Lower lobe of right lung (tissue), 2 donors: Measurements from ENCODE around the gene VWC2L. TPM values are rescaled to one million over a fixed set of nuclear protein-coding genes. Genes with fewer than 3 reads are reported as not detected.

Experiments used
- ATAC-seq, 2 donors: fragments of 200-7000 bp; cut with Tn5 transposase; one replicate each; pipeline ENCODE4 v1.9.1; 2020 to 2022; ENCODE audit warnings: mild to moderate bottlenecking in 2 of 2, moderate library complexity in 2 of 2
- DNase-seq: peaks from one replicate; pipeline ENCODE4 v3.0.0-alpha.2; 2020
- H3K27ac ChIP-seq: fragments of 200-600 bp; one replicate; pipeline ENCODE4 v1.8.0; 2022
- H3K27me3 ChIP-seq: fragments of 200-600 bp; one replicate; pipeline ENCODE4 v1.8.0; 2022; ENCODE audit warnings: low read depth
- H3K36me3 ChIP-seq: fragments of 200-600 bp; one replicate; pipeline ENCODE4 v1.8.0; 2022; ENCODE audit warnings: mild to moderate bottlenecking
- H3K4me1 ChIP-seq: fragments of 200-600 bp; one replicate; pipeline ENCODE4 v1.8.0; 2022
- H3K4me3 ChIP-seq: fragments of 200-600 bp; one replicate; pipeline ENCODE4 v1.8.0; 2022; ENCODE audit warnings: mild to moderate bottlenecking
- H3K9me3 ChIP-seq: fragments of 200-600 bp; one replicate; pipeline ENCODE4 v1.8.0; 2022
- intact Hi-C: fragments of 100-400 bp; cut with DNase I; formaldehyde crosslinking; loops from one replicate; pipeline ENCODE4 v1.11.0; 2022
- total RNA-seq: library from RNA; stranded (reverse); fragmentation: NEBNext Ultra II Directional; extraction: Animal tissue kit (Norgen Biotek cat#: 25700); gene quantifications from one replicate; pipeline ENCODE4 v1.2.1, GENCODE V29; 2021
- TF ChIP-seq, protein P1 (sequence below): fragments of 200-600 bp; IDR thresholded peaks from one replicate; pipeline ENCODE4 v1.8.0; 2022; ENCODE audit warnings: antibody characterized with exemption, mild to moderate bottlenecking
- donor health status: DM: no; HTN: yes; CAD: no; lungs with severe emphysema.

Gene VWC2L
- total RNA-seq, 1 donor from 2014 or later, result not detected

DNA sequence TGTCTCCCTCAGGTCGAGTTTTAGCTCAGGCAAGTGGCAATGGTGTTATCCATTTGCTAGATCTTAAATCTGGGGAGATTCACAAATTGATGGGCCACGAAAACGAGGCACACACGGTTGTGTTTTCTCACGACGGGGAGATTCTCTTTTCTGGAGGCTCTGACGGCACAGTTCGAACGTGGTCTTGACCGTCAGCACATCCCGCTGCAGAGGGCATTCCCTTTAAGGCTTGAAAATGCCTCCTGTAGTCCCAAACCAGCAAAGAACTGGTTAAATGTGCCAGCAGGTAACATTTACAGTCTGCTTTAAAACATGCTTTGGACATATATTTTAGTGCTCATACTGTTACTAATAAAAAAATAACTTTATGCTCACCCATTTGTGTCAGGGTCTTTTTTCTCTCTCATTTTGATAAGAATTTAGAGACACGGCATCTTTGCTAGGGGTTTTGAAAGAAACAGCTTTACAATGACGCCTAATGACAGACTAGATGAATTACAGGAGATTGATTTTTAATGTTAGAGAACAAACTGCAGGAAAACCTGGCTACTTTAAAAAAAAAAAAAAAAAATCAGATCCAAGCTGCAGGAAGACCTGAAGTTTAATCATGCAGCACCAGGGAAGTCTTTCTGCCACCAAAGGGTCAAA, 602 bp upstream of the VWC2L start:
- intact Hi-C loops, result no loop called here
- no peak overlapping the region for H3K4me3 ChIP-seq
- no peaks in the 10 kb centered on the region for H3K4me1 ChIP-seq
- no peaks in the 10 kb centered on the region for H3K9me3 ChIP-seq
- ATAC-seq, result no peak
- H3K36me3 ChIP-seq, result no peaks in the 10 kb centered on the region
- H3K27ac ChIP-seq, result no peak overlapping the region
- no peak for DNase-seq
- H3K27me3 ChIP-seq, result no peaks in the 10 kb centered on the region
- TF ChIP-seq, protein P1, sequence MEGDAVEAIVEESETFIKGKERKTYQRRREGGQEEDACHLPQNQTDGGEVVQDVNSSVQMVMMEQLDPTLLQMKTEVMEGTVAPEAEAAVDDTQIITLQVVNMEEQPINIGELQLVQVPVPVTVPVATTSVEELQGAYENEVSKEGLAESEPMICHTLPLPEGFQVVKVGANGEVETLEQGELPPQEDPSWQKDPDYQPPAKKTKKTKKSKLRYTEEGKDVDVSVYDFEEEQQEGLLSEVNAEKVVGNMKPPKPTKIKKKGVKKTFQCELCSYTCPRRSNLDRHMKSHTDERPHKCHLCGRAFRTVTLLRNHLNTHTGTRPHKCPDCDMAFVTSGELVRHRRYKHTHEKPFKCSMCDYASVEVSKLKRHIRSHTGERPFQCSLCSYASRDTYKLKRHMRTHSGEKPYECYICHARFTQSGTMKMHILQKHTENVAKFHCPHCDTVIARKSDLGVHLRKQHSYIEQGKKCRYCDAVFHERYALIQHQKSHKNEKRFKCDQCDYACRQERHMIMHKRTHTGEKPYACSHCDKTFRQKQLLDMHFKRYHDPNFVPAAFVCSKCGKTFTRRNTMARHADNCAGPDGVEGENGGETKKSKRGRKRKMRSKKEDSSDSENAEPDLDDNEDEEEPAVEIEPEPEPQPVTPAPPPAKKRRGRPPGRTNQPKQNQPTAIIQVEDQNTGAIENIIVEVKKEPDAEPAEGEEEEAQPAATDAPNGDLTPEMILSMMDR, result no peak

DNA sequence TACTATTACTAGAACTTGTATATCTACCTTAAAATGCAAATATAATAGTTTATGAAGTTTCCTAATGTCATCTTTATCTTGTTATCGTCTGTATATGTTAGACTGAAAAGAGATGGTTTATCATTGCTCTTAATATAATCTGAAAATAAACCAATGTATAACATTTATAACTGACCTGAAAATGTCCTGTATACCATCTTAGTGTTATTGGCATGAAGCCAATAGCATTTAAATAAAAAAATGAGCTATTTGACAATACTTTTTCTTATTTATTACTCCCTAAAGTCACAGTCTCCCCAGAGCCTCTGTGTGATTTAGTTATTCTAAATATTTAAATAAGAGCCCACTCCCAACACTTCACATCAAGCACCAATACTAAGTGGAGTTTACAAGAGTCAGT, 1.8 kb downstream of the VWC2L start:
- no peak overlapping the region for H3K27ac ChIP-seq
- ATAC-seq (no peak), DNase-seq (no peak)
- no peaks in the 10 kb centered on the region for H3K36me3 ChIP-seq
- no peaks in the 10 kb centered on the region for H3K9me3 ChIP-seq
- no peaks in the 10 kb centered on the region for H3K4me1 ChIP-seq
- no peak overlapping the region for H3K4me3 ChIP-seq
- intact Hi-C loops, result no loop called here
- H3K27me3 ChIP-seq, result no peaks in the 10 kb centered on the region
- TF ChIP-seq, protein P1, result no peak

DNA sequence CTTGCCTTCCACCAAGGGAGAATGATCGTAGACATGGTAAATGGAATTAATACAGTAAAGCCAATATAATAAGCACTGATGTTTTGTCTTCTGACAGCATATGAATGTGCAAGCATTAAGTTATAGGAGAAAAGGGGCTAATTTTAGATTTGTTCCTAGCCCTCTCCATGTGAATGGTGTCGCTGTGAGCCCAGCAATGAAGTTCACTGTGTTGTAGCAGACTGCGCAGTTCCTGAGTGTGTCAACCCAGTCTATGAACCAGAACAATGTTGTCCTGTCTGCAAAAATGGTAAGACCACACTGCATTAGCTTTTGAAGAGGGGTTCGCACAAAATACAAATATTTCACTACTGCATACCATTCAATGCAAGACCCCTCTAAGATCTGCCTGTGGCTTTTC, 25.6 kb downstream of the VWC2L start:
- TF ChIP-seq, protein P1, result no peak
- no peaks in the 10 kb centered on the region for H3K27me3 ChIP-seq
- no peaks in the 10 kb centered on the region for H3K36me3 ChIP-seq
- H3K4me3 ChIP-seq, result no peak overlapping the region
- H3K4me1 ChIP-seq, result no peaks in the 10 kb centered on the region
- no peak overlapping the region for H3K27ac ChIP-seq
- no peaks in the 10 kb centered on the region for H3K9me3 ChIP-seq
- intact Hi-C loops, result no loop called here
- no peak for DNase-seq
- ATAC-seq, result no peak

DNA sequence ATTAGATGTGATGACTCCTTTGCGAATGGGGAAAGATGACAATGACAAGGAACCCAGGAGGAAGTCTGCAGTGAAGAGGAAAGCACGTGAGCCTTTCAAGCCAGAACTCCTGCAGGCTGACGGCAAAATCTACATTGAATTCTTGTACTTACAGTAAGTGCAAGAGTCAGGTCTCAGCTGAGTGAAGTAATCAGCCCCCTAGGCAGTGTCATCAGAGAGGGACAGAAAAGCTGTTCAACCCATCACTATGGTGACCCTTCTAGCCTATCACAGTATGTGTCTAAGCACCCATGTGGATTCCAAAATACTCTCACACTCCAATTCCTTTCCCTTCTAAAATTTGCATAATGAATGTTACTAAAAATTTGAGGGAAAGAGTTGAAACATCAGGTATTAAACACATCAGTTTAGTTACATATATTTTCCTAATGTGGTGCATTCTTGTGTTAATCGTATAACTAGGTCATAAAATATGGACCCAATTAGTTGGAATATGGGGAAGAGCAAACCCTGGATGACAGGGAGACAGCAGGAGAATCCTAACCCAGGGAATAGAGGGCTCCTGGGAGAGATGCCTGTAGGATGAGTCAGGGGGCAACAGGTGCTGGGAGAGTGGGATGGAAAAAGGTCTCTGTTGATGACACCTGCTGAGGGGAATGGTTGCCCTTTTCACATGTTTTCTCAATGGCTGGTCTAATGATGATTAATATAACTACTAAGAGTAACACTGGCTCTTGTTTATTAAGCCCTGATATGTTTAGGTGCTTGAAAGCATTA, 39.5 kb downstream of the VWC2L start:
- H3K4me3 ChIP-seq, result no peak overlapping the region
- TF ChIP-seq, protein P1, result no peak
- H3K27me3 ChIP-seq, result no peaks in the 10 kb centered on the region
- H3K27ac ChIP-seq, result no peak overlapping the region
- H3K4me1 ChIP-seq, result no peaks in the 10 kb centered on the region
- intact Hi-C loops, result no loop called here
- no peak for DNase-seq
- H3K36me3 ChIP-seq, result no peaks in the 10 kb centered on the region
- H3K9me3 ChIP-seq, result no peaks in the 10 kb centered on the region
- no peak for ATAC-seq

DNA sequence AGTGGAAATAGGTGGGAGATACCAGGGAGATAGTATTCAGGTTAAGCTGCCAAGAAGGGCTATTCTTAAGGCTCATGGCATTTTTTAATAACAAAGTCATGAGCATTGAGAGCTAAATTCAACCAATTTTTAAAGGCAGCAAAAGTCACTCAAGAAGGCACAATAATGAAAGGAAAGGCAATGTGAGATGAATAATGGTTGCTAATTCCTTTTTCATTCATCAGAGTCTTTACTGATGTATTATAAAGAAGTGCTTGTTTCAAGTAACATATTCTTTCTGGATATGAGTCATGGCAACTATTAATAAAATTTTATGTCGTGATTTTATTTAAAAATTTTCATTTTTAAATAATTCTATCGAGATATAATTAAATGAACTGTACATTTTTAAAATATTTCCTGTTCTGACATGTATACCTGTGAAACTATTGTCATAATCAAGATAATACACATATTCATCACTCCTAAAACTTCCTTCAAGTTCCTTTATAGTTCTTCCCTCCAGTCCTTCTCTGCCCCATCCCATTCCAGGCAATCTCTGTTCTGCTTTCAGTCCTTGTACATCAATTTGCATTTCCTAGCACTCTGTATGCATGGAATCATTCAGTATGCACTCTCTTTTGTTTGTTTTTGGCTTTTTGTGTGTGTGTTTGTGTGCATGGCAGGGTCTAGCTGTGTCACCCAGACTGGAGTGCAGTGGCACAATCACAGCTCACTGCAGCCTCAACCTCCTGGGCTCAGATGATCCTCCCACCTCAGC, 40.8 kb downstream of the VWC2L start:
- TF ChIP-seq, protein P1, result no peak
- Histone ChIP-seq H3K4me1 (no peaks in the 10 kb centered on the region), H3K27ac (no peak overlapping the region), H3K9me3 (no peaks in the 10 kb centered on the region), H3K27me3 (no peaks in the 10 kb centered on the region), H3K36me3 (no peaks in the 10 kb centered on the region), H3K4me3 (no peak overlapping the region)
- DNase-seq, result no peak
- intact Hi-C loops, result no loop called here
- no peak for ATAC-seq
